ENCODE data around the gene TMEM182.

TMEM182 gene

GRCh38 chr2:102735416-102736109 is 26.3 kb upstream of the TMEM182 start:
- Histone ChIP-seq H3K36me3 (ENCODE audit: control insufficient read depth in 4 of 4, insufficient read depth in 4 of 4, low read length in 3 of 4) (peaks cover 7 to 16% (median 10%) of the 10 kb centered on the region in 4 experiments), H3K27ac (ENCODE audit: insufficient read depth in 1 of 2, low read depth in 1 of 2, low read length in 2 of 2, poor library complexity in 1 of 2, severe bottlenecking in 2 of 2) (no peak overlapping the region), H3K4me1 (ENCODE audit: control extremely low read depth in 1 of 4, control insufficient read depth in 4 of 4, insufficient read depth in 4 of 4, low read length in 3 of 4) (peaks cover 17 to 31% (median 24%) of the 10 kb centered on the region in 4 experiments), H3K4me3 (ENCODE audit: control insufficient read depth in 1 of 7, extremely low read depth in 1 of 7, insufficient read depth in 4 of 7, low read depth in 2 of 7, low read length in 6 of 7) (peak overlapping the region in 6 of 7 experiments; percentile 85 to 95 (median 91)), H3K27me3 (replicated peaks in 2 of 5; ENCODE audit: control insufficient read depth in 4 of 5, insufficient read depth in 5 of 5, low read length in 4 of 5) (no peaks in the 10 kb centered on the region), H3K9me3 (ENCODE audit: control extremely low read depth in 1 of 5, control insufficient read depth in 4 of 5, insufficient read depth in 2 of 5, low read depth in 1 of 5, low read length in 4 of 5) (no peaks in the 10 kb centered on the region)
- WGBS (ENCODE audit: insufficient coverage), result 94% methylated on average over 11 of the region's 15 CpGs
- peak in 1 of 3 donors; percentile 31 for DNase-seq
- ChIA-PET POLR2A (no interaction called here), CTCF (interaction anchor here (1.4 to 4.8 kb wide), 2 partner anchors 18 to 31 kb away, joined by 4 to 33 read pairs; no protein-coding TSS in a partner anchor)

- WGBS (ENCODE audit: insufficient coverage), result 51% methylated on average over 6 of the region's 6 CpGs
Observed at GRCh38 chr2:102736110-102736409, 25.8 kb upstream of the TMEM182 start.

GRCh38 chr2:102736410-102737409 is 25.1 kb upstream of the TMEM182 start:
- Histone ChIP-seq H3K36me3 (ENCODE audit: control insufficient read depth in 4 of 4, insufficient read depth in 4 of 4, low read length in 3 of 4) (peaks cover 5 to 7% (median 5%) of the 10 kb centered on the region in 4 experiments), H3K27me3 (replicated peaks in 2 of 5; ENCODE audit: control insufficient read depth in 4 of 5, insufficient read depth in 5 of 5, low read length in 4 of 5) (no peaks in the 10 kb centered on the region), H3K27ac (ENCODE audit: insufficient read depth in 1 of 2, low read depth in 1 of 2, low read length in 2 of 2, poor library complexity in 1 of 2, severe bottlenecking in 2 of 2) (peak overlapping the region in 1 of 2 experiments; percentile 77), H3K4me3 (ENCODE audit: control insufficient read depth in 1 of 7, extremely low read depth in 1 of 7, insufficient read depth in 4 of 7, low read depth in 2 of 7, low read length in 6 of 7) (peak overlapping the region; percentile 85 to 97 (median 91)), H3K4me1 (ENCODE audit: control extremely low read depth in 1 of 4, control insufficient read depth in 4 of 4, insufficient read depth in 4 of 4, low read length in 3 of 4) (peaks cover 17 to 31% (median 24%) of the 10 kb centered on the region in 4 experiments), H3K9me3 (ENCODE audit: control extremely low read depth in 1 of 5, control insufficient read depth in 4 of 5, insufficient read depth in 2 of 5, low read depth in 1 of 5, low read length in 4 of 5) (peaks cover 0 to 7% (median 0%) of the 10 kb centered on the region in 5 experiments)
- peak; percentile 74 to 88 (median 83) for DNase-seq
- WGBS (ENCODE audit: insufficient coverage), result 0% methylated on average over 32 of the region's 52 CpGs
- CTCF ChIA-PET, result interaction anchor here (1.4 to 4.8 kb wide), 2 partner anchors 17 to 32 kb away, joined by 4 to 33 read pairs; no protein-coding TSS in a partner anchor
- POLR2A ChIA-PET, result interaction anchor here (0.6 to 0.9 kb wide), 3 partner anchors 11 to 1151 kb away, joined by 3 to 4 read pairs (median 3); no protein-coding TSS in a partner anchor

More at GRCh38 chr2:102736110-102736409, 25.8 kb upstream of the TMEM182 start:
- Histone ChIP-seq H3K4me1 (ENCODE audit: control extremely low read depth in 1 of 4, control insufficient read depth in 4 of 4, insufficient read depth in 4 of 4, low read length in 3 of 4) (peaks cover 17 to 31% (median 24%) of the 10 kb centered on the region in 4 experiments), H3K36me3 (ENCODE audit: control insufficient read depth in 4 of 4, insufficient read depth in 4 of 4, low read length in 3 of 4) (peaks cover 7 to 12% (median 8%) of the 10 kb centered on the region in 4 experiments), H3K9me3 (ENCODE audit: control extremely low read depth in 1 of 5, control insufficient read depth in 4 of 5, insufficient read depth in 2 of 5, low read depth in 1 of 5, low read length in 4 of 5) (peaks cover 0 to under 1% (median 0%) of the 10 kb centered on the region in 5 experiments), H3K27me3 (replicated peaks in 2 of 5; ENCODE audit: control insufficient read depth in 4 of 5, insufficient read depth in 5 of 5, low read length in 4 of 5) (no peaks in the 10 kb centered on the region), H3K27ac (ENCODE audit: insufficient read depth in 1 of 2, low read depth in 1 of 2, low read length in 2 of 2, poor library complexity in 1 of 2, severe bottlenecking in 2 of 2) (peak overlapping the region in 1 of 2 experiments; percentile 77), H3K4me3 (ENCODE audit: control insufficient read depth in 1 of 7, extremely low read depth in 1 of 7, insufficient read depth in 4 of 7, low read depth in 2 of 7, low read length in 6 of 7) (peak overlapping the region; percentile 85 to 97 (median 91))
- no peak for DNase-seq
- ChIA-PET POLR2A (no interaction called here), CTCF (interaction anchor here (1.4 to 4.8 kb wide), 2 partner anchors 18 to 32 kb away, joined by 4 to 33 read pairs; no protein-coding TSS in a partner anchor)

GRCh38 chr2:102737431-102737830 is 24.4 kb upstream of the TMEM182 start:
- DNase-seq, result peak in 1 of 3 donors; percentile 7
- Histone ChIP-seq H3K9me3 (ENCODE audit: control extremely low read depth in 1 of 5, control insufficient read depth in 4 of 5, insufficient read depth in 2 of 5, low read depth in 1 of 5, low read length in 4 of 5) (peaks cover 0 to 8% (median 0%) of the 10 kb centered on the region in 5 experiments), H3K36me3 (ENCODE audit: control insufficient read depth in 4 of 4, insufficient read depth in 4 of 4, low read length in 3 of 4) (peaks cover 0 to 3% (median 1%) of the 10 kb centered on the region in 4 experiments), H3K4me1 (ENCODE audit: control extremely low read depth in 1 of 4, control insufficient read depth in 4 of 4, insufficient read depth in 4 of 4, low read length in 3 of 4) (peaks cover 17 to 31% (median 24%) of the 10 kb centered on the region in 4 experiments), H3K27me3 (replicated peaks in 2 of 5; ENCODE audit: control insufficient read depth in 4 of 5, insufficient read depth in 5 of 5, low read length in 4 of 5) (no peaks in the 10 kb centered on the region), H3K27ac (ENCODE audit: insufficient read depth in 1 of 2, low read depth in 1 of 2, low read length in 2 of 2, poor library complexity in 1 of 2, severe bottlenecking in 2 of 2) (peak overlapping the region in 1 of 2 experiments; percentile 77), H3K4me3 (ENCODE audit: control insufficient read depth in 1 of 7, extremely low read depth in 1 of 7, insufficient read depth in 4 of 7, low read depth in 2 of 7, low read length in 6 of 7) (peak overlapping the region in 6 of 7 experiments; percentile 85 to 95 (median 91))
- ChIA-PET CTCF (interaction anchor here (4.8 kb wide), 1 partner anchor 17 kb away, joined by 33 read pairs; no protein-coding TSS in a partner anchor), POLR2A (interaction anchor here (0.8 kb wide), 1 partner anchor 10 kb away, joined by 4 read pairs; no protein-coding TSS in a partner anchor)
- WGBS (ENCODE audit: insufficient coverage), result 60% methylated on average over 1 of the region's 1 CpG

- ChIA-PET CTCF (interaction anchor here (1.4 kb wide), 1 partner anchor 11 kb away, joined by 5 read pairs; no protein-coding TSS in a partner anchor), POLR2A (no interaction called here)
- H3K9me3 ChIP-seq (ENCODE audit: control extremely low read depth in 1 of 5, control insufficient read depth in 4 of 5, insufficient read depth in 2 of 5, low read depth in 1 of 5, low read length in 4 of 5), result peaks cover 0 to 27% (median 0%) of the 10 kb centered on the region in 5 experiments
- peaks cover 0 to 3% (median 0%) of the 10 kb centered on the region in 4 experiments for H3K36me3 ChIP-seq (ENCODE audit: control insufficient read depth in 4 of 4, insufficient read depth in 4 of 4, low read length in 3 of 4)
- H3K27ac ChIP-seq (ENCODE audit: insufficient read depth in 1 of 2, low read depth in 1 of 2, low read length in 2 of 2, poor library complexity in 1 of 2, severe bottlenecking in 2 of 2), result no peak overlapping the region
- no peaks in the 10 kb centered on the region for H3K4me1 ChIP-seq (ENCODE audit: control extremely low read depth in 1 of 4, control insufficient read depth in 4 of 4, insufficient read depth in 4 of 4, low read length in 3 of 4)
- H3K4me3 ChIP-seq (ENCODE audit: control insufficient read depth in 1 of 7, extremely low read depth in 1 of 7, insufficient read depth in 4 of 7, low read depth in 2 of 7, low read length in 6 of 7), result no peak overlapping the region
- H3K27me3 ChIP-seq (replicated peaks in 2 of 5; ENCODE audit: control insufficient read depth in 4 of 5, insufficient read depth in 5 of 5, low read length in 4 of 5), result no peaks in the 10 kb centered on the region
- WGBS (ENCODE audit: insufficient coverage), result 97% methylated on average over 3 of the region's 3 CpGs
- DNase-seq, result no peak
Observed at GRCh38 chr2:102743259-102743658, 18.6 kb upstream of the TMEM182 start.

- Histone ChIP-seq H3K27me3 (replicated peaks in 2 of 5; ENCODE audit: control insufficient read depth in 4 of 5, insufficient read depth in 5 of 5, low read length in 4 of 5) (no peaks in the 10 kb centered on the region), H3K4me3 (ENCODE audit: control insufficient read depth in 1 of 7, extremely low read depth in 1 of 7, insufficient read depth in 4 of 7, low read depth in 2 of 7, low read length in 6 of 7) (no peak overlapping the region), H3K27ac (ENCODE audit: insufficient read depth in 1 of 2, low read depth in 1 of 2, low read length in 2 of 2, poor library complexity in 1 of 2, severe bottlenecking in 2 of 2) (no peak overlapping the region), H3K36me3 (ENCODE audit: control insufficient read depth in 4 of 4, insufficient read depth in 4 of 4, low read length in 3 of 4) (no peaks in the 10 kb centered on the region), H3K4me1 (ENCODE audit: control extremely low read depth in 1 of 4, control insufficient read depth in 4 of 4, insufficient read depth in 4 of 4, low read length in 3 of 4) (peaks cover 0 to 7% (median 2%) of the 10 kb centered on the region in 4 experiments), H3K9me3 (ENCODE audit: control extremely low read depth in 1 of 5, control insufficient read depth in 4 of 5, insufficient read depth in 2 of 5, low read depth in 1 of 5, low read length in 4 of 5) (peaks cover 0 to 18% (median 0%) of the 10 kb centered on the region in 5 experiments)
- POLR2A ChIA-PET, result no interaction called here
- no peak for DNase-seq
- 95% methylated on average over 2 of the region's 4 CpGs for whole genome bisulfite sequencing (ENCODE audit: insufficient coverage)
- CTCF ChIA-PET, result no interaction called here
Observed at GRCh38 chr2:102748107-102748506, 13.7 kb upstream of the TMEM182 start.
